ENCODE measurements around the gene MANBA. TPM values are rescaled to one million over a fixed set of nuclear protein-coding genes. Genes with fewer than 3 reads are reported as not detected.
A peak's percentile ranks its signal among the peaks of the same experiment; 100 is the strongest.

The MANBA gene
- polyA plus RNA-seq, 2 of the 4 experiments (the other 2 are of a cell fraction), result 9.3 to 10.4 TPM

- DNase-seq (ENCODE audit: low read depth in 1 of 2, low spot score in 1 of 2) (no peak), ATAC-seq (no peak), FAIRE-seq (no peak)
- H3K9me3 ChIP-seq, result no peaks in the 10 kb centered on the region
- no peak overlapping the region for H3K27ac ChIP-seq
- H3K4me3 ChIP-seq, result no peak overlapping the region
- H3K4me1 ChIP-seq, result peaks cover 43% of the 10 kb centered on the region
- ChIA-PET POLR2A (interaction anchor here (1.1 kb wide), 1 partner anchor 18 kb away, joined by 6 read pairs; the partner anchor contains the start of gene UBE2D3), CTCF (no interaction called here)
- H3K4me2 ChIP-seq, result no peak overlapping the region
- no peak for TF ChIP-seq BCL3 (IDR thresholded peaks at IDR 0.05)
- no peak for TF ChIP-seq KDM1A (IDR thresholded peaks at IDR 0.05; ENCODE audit: low read depth)
- no peak for TF ChIP-seq NFE2L2 (conservative IDR thresholded peaks at IDR 0.05; ENCODE audit: low read length)
- TF ChIP-seq RARB (CRISPR knock-in tag; IDR thresholded peaks at IDR 0.05), result no peak
- TF ChIP-seq FOSL2 (IDR thresholded peaks at IDR 0.05), result no peak
- TF ChIP-seq FOSL2 (CRISPR knock-in tag; IDR thresholded peaks at IDR 0.05), result no peak
- TF ChIP-seq RNF2 (IDR thresholded peaks at IDR 0.05; ENCODE audit: borderline replicate concordance, low read depth), result no peak
- TF ChIP-seq ZC3H11A (IDR thresholded peaks at IDR 0.05), result no peak
- no peak for TF ChIP-seq CHD4 (IDR thresholded peaks at IDR 0.05; ENCODE audit: borderline replicate concordance)
- 84% methylated on average over 3 of the region's 3 CpGs for WGBS (ENCODE audit: missing lambda C conversion rate)
These were observed 48.4 kb upstream of the MANBA start for GRCh38 chr4:102809190-102809589.

- Histone ChIP-seq H3K4me3 (no peak overlapping the region), H3K27ac (no peak overlapping the region), H3K9me3 (no peaks in the 10 kb centered on the region), H3K4me1 (peaks cover 43% of the 10 kb centered on the region), H3K4me2 (0 out of 3 replicates have a peak overlapping the region, but pooled peaks have one; percentile 17)
- ChIA-PET POLR2A (interaction anchor here (0.9 kb wide), 1 partner anchor 19 kb away, joined by 3 read pairs; the partner anchor contains the start of gene UBE2D3), CTCF (no interaction called here)
- no peak for DNase-seq (ENCODE audit: low read depth in 1 of 2, low spot score in 1 of 2)
- ATAC-seq, result 0 out of 6 replicates have a peak, but pooled peaks of 1 of the 2 experiments have one; percentile 31
- no peak for TF ChIP-seq MAFK (IDR thresholded peaks at IDR 0.05; ENCODE audit: partially characterized antibody)
- no peak for TF ChIP-seq EHF (CRISPR knock-in tag; IDR thresholded peaks at IDR 0.05)
- no peak for TF ChIP-seq SMC3 (IDR thresholded peaks at IDR 0.05)
- no peak for TF ChIP-seq NPAS2 (CRISPR knock-in tag; IDR thresholded peaks at IDR 0.05; ENCODE audit: borderline replicate concordance)
- no peak for TF ChIP-seq POLR2AphosphoS2 (conservative IDR thresholded peaks at IDR 0.05; ENCODE audit: low read length)
- no peak for TF ChIP-seq JUNB (IDR thresholded peaks at IDR 0.05)
- no peak for TF ChIP-seq ELK1 (IDR thresholded peaks at IDR 0.05; ENCODE audit: low read depth, low read length)
- no peak for TF ChIP-seq RARB (CRISPR knock-in tag; IDR thresholded peaks at IDR 0.05)
- 88% methylated on average over 2 of the region's 2 CpGs for WGBS (ENCODE audit: missing lambda C conversion rate)
- no peak for FAIRE-seq
These were observed 47.2 kb upstream of the MANBA start for GRCh38 chr4:102808009-102808408.

- no peak overlapping the region for H3K4me3 ChIP-seq
- 0 out of 3 replicates have a peak overlapping the region, but pooled peaks have one; percentile 17 for H3K4me2 ChIP-seq
- FAIRE-seq, result no peak
- POLR2A ChIA-PET, result interaction anchor here (0.9 kb wide), 1 partner anchor 20 kb away, joined by 3 read pairs; the partner anchor contains the start of gene UBE2D3
- no peak overlapping the region for H3K27ac ChIP-seq
- no peaks in the 10 kb centered on the region for H3K9me3 ChIP-seq
- CTCF ChIA-PET, result no interaction called here
- no peak for DNase-seq (ENCODE audit: low read depth in 1 of 2, low spot score in 1 of 2)
- peaks cover 42% of the 10 kb centered on the region for H3K4me1 ChIP-seq
- WGBS (ENCODE audit: missing lambda C conversion rate), result 63% methylated on average over 1 of the region's 1 CpG
- no peak for ATAC-seq
- TF ChIP-seq MYC (IDR thresholded peaks at IDR 0.05; ENCODE audit: borderline replicate concordance, low read length) (no peak), MAFK (IDR thresholded peaks at IDR 0.05; ENCODE audit: partially characterized antibody) (no peak), ZSCAN20 (CRISPR knock-in tag; IDR thresholded peaks at IDR 0.05) (no peak), ZNF302 (CRISPR knock-in tag; IDR thresholded peaks at IDR 0.05) (no peak), HMGXB4 (CRISPR knock-in tag; IDR thresholded peaks at IDR 0.05; ENCODE audit: borderline replicate concordance) (no peak), RAD21 (conservative IDR thresholded peaks at IDR 0.05 in 1 of 2, IDR thresholded peaks at IDR 0.05 in 1 of 2) (no peak), ZC3H11A (IDR thresholded peaks at IDR 0.05) (no peak), NFE2L2 (conservative IDR thresholded peaks at IDR 0.05; ENCODE audit: low read length) (no peak), PHF8 (IDR thresholded peaks at IDR 0.05; ENCODE audit: borderline replicate concordance, low read depth) (no peak), PBX3 (IDR thresholded peaks at IDR 0.05) (no peak), MAX (IDR thresholded peaks at IDR 0.05) (no peak), FOSL2 (IDR thresholded peaks at IDR 0.05) (no peak), FOSL2 (CRISPR knock-in tag; IDR thresholded peaks at IDR 0.05) (no peak), ATOH8 (CRISPR knock-in tag; IDR thresholded peaks at IDR 0.05; ENCODE audit: low read depth) (no peak)
These were observed 46.6 kb upstream of the MANBA start for GRCh38 chr4:102807345-102807744.

Data from A549 (cell line).